ENCODE measurements around the gene TMEM44.
"Not testable (repeated sequence)": the region's sequence is repeated elsewhere in the genome, so short reads cannot be mapped to it uniquely, and the experiment has no call there.

The TMEM44 gene

DNA sequence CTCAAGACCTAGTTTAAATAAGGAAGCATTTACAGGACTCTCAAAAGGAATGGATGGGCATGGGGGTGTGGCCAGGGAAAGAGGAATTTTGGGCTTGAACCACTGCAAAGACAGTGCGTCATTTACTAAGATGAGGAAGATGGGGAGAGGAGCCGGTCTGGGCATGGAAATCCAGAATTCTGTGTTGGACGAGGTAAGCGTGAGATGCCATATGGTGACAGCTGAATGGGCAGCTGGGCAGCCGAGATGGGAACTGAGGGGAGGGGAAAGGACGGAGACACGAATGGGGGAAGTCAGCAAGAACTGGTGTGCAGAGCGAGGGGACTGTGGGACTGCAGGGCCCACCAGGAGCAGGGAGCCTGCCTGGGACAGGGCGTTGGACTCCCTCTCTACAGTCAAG lies 24.2 kb downstream of the TMEM44 start:
- no peak for DNase-seq

DNA sequence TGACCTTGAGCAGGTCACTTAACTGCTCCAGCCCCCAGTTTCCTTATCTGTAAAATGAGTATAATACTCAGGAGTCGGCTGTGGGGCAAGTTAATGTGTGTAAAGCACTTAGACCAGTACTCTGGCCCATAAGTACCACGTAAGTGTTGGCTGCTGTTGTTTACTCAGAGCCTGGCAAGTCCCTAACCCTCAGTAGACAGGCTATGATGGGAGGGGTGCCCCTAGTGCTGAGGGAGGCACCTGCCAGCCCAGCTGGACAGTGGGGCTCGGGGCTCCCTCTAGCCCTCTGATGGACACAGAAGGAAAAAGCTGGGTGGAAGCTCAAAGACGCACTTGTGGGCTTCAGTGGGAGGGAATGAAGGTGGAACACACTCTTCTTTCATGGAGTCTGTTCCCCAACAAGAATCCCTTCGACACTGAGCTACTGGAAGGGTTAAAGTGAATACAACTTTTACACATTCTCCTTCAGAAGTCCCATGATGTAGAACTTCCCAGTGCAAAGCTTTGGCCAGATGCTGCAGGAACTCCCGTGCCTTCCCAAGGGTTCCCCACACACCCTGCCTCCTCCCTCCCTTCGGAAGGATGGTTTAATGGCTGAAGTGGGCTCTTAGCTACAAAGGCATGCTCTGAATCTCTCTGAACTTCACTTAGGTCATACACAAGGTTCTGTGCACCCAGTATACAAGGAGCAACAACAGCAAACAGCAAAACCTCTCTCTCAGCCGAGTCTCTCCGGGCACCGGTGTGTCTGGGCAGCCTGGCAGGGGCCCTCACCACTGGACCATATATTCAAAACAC lies 25.4 kb downstream of the TMEM44 start:
- DNase-seq: no peak

DNA sequence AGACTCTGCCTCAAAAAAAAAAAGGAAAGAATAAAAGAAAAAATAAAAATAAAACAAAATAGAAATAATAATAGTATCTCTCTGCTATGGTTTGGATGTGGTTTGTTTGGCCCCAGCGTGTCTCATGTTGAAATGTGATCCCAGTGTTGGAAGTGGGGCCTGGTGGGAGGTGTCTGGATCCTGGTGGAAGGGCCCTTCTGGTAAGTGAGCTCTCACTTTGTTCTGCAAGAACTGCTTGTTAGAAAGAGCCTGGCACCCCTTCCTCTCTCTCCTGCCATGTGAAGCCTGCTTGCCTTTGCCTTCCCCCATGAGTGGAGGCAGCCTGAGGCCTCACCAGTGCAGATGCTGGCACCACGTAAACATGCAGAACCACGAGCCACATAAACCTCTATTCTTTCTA lies 26.3 kb downstream of the TMEM44 start:
- DNase-seq: no peak

DNA sequence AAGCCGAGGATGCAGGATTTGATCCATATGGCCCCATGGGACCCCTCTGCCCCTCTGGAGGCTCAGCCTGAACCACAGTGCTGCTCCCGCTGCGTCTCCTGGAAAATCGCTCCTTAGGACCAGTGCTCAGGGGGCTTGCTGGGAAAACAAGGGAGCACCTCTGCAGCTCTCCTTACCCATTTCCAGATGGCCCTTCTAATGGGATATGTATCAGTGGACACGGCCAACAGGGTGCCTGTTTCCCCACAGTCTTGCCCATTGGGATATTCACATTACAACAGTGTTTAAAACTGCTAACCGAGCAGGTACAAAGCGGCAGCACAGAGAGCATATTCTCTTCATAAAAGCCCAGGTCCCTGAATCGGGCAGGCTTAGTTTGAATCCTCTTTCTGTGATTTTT lies 27.1 kb downstream of the TMEM44 start:
- DNase-seq: no peak

DNA sequence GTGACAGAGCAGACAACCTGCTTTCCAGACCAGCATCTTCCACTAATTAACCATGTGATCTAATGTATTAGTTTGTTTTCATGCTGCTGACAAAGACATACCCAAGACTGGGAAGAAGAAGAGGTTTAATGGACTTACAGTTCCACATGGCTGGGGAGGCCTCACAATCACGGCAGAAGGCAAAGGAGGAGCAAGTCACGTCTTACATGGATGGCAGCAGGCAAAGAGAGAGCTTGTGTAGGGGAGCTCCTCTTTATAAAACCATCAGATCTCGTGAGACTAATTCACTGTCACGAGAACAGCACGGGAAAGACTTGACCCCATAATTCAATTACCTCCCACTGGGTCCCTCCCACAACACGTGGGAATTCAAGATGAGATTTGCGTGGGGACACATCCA lies 27.9 kb downstream of the TMEM44 start:
- DNase-seq: not testable (repeated sequence)

DNA sequence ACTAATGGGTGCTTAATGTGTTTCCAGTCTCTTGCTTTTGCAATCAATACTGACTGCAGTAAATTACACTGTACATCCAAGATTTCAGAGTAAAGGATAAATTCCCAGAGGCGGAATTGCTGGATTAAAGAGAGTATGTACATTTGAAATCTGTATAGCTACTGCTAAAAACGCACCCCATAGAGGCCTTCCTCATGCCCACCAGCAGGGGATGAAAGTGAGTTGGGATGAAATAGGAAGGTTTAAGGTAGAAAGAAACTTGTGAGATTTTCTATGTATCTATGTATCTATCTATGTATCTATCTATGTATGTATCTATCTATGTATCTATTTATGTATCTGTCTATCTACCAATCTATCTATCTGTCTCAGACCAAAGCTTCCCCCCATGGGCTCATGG lies 28.4 kb downstream of the TMEM44 start:
- DNase-seq: no peak

DNA sequence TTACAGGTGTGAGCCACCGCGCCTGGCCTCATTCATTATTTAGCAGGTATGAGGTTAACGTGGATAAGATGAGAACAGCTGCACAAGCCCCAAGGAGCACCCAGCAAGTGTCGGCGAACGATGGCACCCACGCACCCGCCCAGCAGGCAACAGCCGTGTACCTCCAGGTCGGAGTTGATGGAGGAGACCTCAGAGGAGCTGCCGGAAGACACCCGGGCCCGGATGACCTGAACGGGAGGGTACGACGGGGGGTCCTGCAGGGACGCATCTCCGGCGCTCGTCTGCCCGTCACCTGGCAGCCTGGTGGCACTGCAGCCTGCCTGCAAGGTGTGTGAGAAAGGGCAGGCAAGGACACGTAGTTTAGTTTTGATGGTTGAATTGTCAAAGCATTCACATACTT lies 29.1 kb downstream of the TMEM44 start:
- DNase-seq: no peak

DNA sequence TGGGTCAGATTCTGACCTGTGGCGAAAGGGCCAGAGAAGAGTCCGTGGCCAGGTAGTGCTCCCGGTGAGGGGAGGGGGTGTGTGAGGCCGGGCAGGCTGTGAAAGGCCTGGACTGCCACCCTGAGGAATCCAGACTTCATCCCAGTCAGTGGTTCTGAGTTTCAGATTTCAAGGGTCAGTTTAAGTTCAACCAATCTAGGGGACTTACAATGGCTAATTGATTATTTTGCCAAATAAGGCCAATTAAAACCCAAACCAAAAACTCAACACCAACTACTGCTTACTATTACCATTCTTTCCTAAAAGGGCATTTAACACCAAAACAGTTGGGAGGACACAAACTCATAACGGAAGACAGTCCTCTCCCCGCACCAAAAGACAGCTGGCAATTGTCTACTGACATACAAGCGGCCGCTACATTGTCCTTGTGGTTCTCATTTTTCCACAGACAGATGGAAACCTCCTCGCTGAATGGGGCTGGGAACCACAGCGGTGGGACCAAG lies 30.5 kb downstream of the TMEM44 start:
- no peak for DNase-seq

DNA sequence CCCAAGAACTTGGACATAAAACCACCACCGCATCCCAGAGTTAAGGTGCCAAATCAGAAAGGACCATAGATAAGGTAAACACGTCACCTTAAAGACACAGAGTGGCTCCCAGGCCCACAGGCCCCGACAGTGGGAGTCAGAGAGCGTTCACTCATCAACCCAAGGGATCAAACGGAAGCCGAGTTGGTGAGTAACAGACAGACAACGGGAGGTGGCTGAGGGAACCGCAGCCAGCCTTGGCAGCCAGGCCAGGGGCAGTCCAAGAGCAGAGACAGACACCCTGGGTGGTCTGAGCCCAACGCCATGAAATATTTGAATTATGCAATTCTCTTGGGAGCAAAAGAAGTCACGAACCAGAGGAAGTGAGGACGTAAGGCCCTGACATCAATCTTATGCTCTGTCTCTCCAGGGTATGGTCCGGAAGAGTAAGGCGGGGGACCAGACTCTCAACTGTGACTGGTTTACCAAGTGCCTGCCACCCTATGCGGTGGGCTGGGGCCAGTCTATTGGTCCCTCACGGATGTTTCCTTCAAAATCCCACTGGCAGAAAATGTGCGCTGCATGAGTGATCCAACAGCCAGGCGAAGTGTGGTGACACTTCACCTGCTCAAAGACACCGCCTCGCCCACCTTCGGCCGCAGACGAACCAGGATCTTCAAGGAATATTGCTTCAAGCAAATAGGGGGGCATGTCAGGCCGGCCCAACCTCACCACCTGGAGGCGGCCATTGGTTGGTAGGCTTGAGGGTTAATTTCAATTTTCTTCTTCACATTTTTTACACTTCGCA lies 34.3 kb downstream of the TMEM44 start:
- DNase-seq: no peak

DNA sequence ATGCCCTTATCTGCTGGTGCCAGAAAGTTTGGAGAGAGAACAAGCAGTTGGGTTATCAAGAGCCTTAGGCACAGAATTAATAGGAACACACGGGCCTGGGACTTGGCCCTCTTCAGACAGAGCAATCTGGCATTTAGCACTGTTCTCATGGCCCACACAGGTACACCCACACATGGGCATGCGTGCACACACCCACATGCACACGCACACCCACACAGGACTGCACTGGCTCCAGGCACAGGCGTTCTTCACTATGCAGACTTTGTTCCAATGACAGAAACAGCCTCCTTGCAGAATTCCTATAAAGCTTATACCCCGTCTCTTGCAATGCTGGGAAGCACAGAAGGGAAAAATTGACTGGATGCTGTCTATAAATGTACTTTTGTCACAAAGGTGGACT lies 36.3 kb downstream of the TMEM44 start:
- DNase-seq: no peak

DNA sequence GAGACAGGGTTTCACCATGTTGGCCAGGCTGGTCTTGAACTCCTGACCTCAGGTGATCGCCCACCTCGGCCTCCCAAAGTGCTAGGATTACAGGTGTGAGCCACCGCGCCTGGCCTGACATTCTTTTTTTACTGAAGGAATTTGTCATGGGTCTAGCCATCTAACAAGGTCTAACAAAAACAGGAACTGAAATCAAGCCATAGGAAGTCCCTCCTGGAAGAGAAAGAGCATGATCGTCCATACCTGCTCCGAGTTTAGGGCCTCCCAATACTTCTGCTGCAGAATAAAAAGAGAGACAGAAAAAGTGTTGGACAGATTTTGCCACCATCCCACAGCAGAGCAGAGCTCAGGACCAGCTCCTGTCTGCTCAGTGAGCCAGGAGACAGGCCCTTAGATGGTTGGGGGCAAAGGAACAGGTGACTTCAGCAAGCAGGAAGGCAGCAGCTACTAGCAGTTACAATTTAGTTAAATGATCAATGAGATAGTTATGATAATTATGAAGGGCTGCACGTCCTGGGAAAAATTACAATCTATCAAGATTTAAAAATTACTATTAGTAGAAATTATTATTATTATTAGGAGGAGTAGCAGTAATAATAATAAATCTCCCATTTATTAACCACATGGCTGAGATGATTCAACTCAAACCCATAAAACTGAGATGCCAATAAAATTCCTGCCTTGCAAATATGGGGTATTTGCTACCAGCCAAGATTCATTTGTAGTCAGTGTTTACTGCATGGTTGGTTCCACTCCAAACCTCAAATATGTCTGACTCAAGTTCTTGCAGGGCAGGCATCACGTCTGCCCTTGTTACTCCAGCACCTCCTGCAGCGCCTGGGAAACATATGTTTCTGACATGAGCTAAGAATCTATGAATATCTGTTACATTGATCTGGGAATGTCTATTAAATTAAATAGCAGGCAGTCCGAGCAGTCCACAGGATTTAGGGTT lies 40.1 kb downstream of the TMEM44 start:
- no peak for DNase-seq

DNA sequence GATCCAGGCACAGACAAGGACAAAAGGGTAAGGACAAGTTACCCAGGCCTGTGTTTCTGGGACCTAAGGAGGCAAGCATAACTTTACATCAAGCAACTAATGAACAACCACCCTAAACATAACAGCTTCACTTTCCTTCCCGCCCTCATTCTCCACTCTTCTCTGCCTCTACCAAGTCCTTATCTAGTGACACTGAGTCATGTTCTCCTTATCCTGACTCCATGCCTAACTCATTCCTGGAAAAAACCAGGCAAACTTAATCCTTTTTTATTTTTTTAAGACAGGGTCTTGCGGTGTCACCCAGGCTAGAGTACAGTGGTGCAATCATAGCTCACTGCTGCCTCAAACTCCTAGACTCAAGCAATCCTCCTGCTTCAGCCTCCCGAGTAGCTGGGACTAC lies 44.5 kb downstream of the TMEM44 start:
- DNase-seq: no peak

DNA sequence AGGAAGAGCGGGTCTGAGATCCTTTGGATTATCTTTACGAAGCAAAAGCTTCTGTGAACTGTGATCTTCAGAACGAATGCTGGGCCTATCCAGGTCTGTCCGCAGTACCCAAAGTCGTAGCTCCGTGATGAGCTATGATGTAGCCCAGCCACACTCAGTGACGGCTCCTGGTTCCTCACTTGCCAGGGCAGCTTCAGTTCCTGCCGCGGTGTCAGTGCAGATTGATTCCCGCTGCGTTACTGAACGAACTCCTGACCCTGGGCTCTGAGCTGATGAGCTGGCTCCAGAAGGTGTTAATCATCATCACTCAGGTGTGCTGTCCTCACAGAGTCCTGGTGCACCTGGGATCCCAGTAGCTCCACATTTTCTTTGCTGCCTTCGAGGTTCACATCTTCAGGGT lies 45.0 kb downstream of the TMEM44 start:
- DNase-seq: no peak

DNA sequence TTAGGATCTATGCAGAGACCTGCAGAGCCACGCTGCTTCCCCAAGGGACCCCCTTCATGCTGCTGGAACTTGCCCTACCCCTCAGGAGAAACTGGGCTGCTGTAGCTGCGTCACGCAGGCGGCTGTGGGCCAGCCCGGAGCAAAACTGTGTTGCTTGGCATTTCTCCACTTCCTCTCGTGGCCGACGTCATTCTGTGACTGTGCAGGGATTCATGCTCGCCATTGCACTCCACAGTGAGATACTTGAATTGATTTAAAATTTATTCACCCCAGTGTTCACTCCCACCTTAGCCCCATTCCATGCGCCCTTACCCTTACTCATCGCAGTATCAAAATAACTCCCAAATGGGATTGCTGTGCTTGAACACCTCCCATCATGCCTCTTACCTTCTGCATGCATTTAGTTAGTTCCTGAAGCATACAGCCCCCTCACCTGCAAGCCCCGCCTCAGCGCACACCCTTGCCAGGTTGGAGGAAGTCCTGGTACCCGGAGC lies 45.7 kb downstream of the TMEM44 start:
- no peak for DNase-seq

DNA sequence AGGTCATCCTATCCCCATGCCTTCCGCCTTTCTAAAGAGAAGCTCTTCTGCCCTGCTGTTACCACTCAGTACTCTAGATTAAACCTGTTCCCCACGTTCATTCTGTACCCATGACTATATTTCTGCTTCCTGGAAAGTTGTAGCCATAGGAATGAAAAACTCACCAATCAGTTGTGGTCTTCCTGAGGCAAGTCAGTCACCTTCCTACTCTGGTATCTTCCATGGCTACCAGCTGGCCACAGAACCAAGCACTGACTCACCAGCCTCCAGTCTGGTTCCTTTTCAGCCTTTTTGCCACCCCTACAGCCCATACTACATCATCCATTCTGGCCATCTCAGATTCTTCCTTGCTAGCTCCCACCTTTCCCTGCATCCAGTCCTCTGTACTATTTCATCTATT lies 46.4 kb downstream of the TMEM44 start:
- no peak for DNase-seq

DNA sequence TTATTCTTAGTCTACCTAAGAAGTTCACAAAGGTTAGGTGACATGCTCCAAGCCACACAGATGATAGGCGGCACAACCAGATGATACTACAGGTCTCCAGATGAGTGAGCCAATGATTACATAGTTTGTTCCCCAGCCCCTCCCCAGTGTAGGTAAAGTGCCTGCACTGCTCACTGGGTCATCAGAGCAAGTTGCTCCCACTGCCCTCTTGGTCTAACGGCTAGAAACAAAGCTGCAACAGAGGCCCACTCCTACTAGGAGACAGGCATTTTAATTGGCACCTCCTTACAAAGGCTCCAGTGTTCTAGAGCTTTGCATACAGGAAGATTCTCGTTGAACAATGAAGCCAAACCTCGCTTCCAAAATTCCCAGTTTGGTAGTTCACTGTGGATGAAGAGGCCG lies 47.3 kb downstream of the TMEM44 start:
- no peak for DNase-seq

DNA sequence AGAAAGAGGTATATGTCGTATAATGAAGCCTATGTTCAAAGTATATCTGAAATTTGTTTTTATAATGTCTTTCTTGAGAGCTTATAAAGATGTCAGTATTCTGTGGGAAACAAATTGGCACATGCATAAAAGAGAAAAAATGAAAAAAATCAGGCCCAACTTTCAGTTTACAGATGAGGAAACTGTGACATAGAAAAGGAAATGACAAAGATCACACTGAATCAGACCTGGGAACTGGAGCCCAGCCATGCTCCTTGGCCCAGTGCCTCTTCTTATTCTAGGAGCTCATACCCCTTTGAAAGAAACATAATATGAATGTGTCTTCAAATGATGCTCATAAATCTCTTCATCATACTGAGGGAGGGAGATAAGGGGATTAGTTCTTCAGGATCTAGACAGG lies 48.4 kb downstream of the TMEM44 start:
- DNase-seq: no peak

DNA sequence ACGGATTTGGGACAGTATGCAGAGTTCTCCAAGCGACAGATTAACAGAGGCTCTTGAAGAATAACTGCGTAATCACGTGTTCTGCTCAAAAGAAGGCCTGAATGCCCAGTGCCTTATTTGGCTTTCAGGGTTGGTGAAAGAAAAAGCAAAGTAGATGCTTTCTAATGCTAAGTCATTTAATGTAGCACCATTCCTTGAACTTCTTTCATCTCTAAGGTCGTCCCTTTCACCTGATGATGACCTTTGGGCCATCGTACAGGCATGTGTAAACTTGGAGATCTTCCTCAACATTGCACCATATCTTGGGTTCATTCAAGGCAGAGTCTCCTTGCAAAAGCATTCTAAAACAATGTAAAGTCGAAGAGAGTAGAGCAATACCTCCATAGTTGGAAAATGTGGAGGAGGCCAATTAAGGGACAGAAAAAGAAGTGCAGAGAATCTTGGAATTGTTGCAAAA lies 48.9 kb downstream of the TMEM44 start:
- DNase-seq: no peak

DNA sequence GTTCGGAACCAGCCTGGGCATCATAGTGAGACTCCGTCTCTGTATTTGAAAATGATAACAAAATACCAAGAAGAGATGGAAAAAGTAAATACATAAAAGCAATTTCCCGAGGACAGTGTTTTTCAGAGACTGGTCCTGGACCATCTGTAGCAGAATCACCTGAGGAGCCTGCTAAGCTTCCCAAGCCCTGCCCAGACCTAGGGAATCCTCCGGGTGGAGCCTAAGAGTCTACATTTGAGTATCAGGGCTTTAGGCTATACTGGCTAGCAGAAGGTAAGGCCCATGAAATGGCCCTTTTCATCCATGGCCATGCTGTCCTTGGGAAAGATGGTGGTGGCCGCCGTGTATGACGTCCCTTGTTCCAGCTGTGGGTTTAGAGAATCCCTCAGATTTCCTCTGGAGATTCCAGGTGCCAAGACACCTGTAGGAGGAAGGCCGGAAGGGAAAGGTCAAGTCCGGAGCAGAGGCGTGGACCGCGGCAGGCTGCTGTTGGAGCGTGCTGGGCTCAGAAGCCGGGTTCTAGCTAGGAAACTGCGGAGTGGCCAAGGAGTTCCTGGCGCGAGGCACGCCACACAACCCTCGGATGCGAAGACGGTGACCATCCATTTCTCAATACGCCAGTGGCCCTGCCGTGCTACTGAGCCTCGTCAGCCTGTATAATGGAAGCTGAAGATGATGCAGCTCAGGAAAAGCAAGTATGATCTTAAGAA lies 50.9 kb downstream of the TMEM44 start:
- DNase-seq: no peak

DNA sequence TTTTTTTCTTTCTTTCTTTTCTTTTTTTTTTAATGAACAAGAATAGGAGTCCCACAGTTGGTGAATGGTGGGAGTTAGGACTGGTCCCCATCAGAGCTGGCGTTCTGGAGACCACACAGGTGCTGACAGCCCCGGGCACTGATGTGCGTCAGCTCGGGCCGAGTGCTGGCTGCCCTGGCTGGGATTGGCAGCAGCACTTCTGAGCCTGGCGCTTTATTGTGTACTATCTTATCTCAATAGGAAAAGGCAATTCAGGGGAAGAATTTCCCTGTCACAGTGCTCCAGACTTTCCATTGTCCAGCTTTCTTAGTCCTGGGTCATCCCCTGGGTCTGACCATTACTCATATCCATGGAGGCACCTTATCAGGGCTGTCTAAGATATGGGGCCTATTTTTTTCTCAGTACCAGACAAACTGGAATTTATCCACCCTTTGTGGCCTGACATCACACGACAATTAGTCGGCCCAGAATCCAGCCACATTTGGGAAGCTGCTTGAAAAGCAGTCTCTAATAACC lies 54.1 kb downstream of the TMEM44 start:
- DNase-seq: no peak

DNA sequence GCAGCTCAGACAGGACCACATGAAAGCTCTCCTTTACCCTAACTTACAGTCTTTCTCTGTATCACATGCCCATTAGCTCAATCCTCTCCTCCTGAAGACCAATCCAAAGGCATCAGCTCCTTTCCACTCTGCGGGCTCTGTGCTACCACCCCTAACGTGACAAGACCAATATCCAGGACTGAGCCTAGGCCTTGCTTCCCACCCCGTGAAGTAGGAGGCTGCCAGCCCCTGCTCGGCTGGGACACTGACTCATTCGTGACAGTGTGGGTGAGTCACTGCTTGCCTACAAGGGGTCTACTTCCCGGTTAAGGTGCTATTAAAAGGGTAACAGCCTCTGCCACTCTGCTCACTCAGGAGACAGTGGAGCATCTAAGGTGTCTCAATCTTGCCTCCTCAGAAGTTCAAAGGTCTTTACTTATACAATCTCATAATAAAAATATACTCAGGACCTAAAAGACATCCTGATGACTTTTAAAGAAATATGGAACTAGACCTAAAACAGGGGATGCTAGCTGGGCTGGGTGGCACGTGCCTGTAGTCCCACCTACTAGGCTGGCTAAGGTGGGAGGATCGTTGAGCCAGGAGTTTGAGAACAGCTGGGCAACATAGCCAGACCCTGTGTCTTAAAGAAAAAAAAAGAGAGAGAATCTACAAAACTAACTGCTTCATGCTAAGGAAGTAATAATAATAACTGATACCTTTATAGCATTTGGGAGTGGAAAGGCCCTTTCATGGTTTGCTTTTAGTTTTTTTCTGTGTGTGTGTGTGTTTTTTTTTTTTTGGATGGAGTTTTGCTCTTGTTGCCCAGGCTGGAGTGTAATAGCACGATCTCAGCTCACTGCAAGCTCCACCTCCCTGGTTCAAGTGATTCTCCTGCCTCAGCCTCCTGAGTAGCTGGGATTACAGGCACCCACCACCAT lies 55.0 kb downstream of the TMEM44 start:
- peak; percentile 30 for DNase-seq

Measured in CD4-positive, alpha-beta T cell treated with Interleukin-6 for 4 hours (primary cell).